ENCODE measurements around the gene SSBP4. TPM values are rescaled to one million over a fixed set of nuclear protein-coding genes. Genes with fewer than 3 reads are reported as not detected.

SSBP4 gene
- total and polyA plus RNA-seq, 9 of the 15 experiments (the other 6 are each of a cell fraction or from before 2014, with no cell fraction given), result 1.1 to 189 (median 39.0) TPM

DNA sequence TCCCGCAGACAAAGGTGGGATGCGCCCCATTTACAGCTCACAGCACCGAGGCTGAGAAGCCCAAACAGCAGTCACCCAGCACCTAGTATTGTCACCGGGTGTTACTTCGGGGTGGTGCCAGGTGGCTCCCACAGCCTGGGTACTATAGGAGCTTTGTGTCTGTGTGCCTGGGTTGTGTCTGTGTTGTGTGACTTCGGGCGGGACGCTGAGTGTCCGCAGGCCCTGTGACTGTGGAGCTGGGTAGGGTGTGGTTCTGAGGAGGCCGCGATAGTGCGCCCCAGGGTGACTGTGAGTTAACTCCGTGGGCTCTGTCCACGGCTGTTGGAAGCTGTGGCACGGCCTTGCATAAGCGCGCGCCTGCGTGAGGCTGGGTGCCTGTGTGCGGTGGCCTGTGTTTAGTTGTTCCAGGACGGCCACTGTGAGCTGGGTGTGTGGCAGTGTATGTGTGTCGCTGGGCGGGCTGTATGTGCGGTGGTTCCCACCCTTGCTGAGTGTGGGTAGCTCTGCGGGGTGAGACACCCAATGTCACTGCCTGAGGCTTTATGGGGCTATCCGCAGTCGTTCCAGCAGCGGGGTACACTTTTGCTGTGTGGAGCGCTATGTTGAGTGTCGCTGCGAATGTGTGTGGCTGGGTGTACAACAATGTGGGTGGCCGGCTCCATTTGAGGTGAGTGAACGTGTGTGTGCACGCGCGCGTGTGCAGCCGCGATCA, 559 bp upstream of the SSBP4 start (continued):
- TF ChIP-seq, protein P1, sequence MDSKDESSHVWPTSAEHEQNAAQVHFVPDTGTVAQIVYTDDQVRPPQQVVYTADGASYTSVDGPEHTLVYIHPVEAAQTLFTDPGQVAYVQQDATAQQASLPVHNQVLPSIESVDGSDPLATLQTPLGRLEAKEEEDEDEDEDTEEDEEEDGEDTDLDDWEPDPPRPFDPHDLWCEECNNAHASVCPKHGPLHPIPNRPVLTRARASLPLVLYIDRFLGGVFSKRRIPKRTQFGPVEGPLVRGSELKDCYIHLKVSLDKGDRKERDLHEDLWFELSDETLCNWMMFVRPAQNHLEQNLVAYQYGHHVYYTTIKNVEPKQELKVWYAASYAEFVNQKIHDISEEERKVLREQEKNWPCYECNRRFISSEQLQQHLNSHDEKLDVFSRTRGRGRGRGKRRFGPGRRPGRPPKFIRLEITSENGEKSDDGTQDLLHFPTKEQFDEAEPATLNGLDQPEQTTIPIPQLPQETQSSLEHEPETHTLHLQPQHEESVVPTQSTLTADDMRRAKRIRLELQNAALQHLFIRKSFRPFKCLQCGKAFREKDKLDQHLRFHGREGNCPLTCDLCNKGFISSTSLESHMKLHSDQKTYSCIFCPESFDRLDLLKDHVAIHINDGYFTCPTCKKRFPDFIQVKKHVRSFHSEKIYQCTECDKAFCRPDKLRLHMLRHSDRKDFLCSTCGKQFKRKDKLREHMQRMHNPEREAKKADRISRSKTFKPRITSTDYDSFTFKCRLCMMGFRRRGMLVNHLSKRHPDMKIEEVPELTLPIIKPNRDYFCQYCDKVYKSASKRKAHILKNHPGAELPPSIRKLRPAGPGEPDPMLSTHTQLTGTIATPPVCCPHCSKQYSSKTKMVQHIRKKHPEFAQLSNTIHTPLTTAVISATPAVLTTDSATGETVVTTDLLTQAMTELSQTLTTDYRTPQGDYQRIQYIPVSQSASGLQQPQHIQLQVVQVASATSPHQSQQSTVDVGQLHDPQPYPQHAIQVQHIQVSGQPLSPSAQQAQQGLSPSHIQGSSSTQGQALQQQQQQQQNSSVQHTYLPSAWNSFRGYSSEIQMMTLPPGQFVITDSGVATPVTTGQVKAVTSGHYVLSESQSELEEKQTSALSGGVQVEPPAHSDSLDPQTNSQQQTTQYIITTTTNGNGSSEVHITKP (IDR thresholded peaks at IDR 0.05; ENCODE audit: partially characterized antibody), result peak; percentile 14
- TF ChIP-seq SAFB (IDR thresholded peaks at IDR 0.05; ENCODE audit: borderline replicate concordance, low read depth, low read length), result peak; percentile 87; the same call in 1 of the 2 replicates
- TF ChIP-seq TCF3 (CRISPR knock-in tag; IDR thresholded peaks at IDR 0.05), result peak; percentile 5; the same call in 1 of the 2 replicates
- TF ChIP-seq, protein P2, sequence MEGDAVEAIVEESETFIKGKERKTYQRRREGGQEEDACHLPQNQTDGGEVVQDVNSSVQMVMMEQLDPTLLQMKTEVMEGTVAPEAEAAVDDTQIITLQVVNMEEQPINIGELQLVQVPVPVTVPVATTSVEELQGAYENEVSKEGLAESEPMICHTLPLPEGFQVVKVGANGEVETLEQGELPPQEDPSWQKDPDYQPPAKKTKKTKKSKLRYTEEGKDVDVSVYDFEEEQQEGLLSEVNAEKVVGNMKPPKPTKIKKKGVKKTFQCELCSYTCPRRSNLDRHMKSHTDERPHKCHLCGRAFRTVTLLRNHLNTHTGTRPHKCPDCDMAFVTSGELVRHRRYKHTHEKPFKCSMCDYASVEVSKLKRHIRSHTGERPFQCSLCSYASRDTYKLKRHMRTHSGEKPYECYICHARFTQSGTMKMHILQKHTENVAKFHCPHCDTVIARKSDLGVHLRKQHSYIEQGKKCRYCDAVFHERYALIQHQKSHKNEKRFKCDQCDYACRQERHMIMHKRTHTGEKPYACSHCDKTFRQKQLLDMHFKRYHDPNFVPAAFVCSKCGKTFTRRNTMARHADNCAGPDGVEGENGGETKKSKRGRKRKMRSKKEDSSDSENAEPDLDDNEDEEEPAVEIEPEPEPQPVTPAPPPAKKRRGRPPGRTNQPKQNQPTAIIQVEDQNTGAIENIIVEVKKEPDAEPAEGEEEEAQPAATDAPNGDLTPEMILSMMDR (IDR thresholded peaks at IDR 0.05 in 2 of 3, conservative IDR thresholded peaks at IDR 0.05 in 1 of 3; ENCODE audit: insufficient read depth in 2 of 3, low read depth in 1 of 3, low read length in 3 of 3), result no peak
- TF ChIP-seq RBM25 (IDR thresholded peaks at IDR 0.05; ENCODE audit: low read depth, low read length, severe bottlenecking), result peak; percentile 59
- TF ChIP-seq, protein P3, sequence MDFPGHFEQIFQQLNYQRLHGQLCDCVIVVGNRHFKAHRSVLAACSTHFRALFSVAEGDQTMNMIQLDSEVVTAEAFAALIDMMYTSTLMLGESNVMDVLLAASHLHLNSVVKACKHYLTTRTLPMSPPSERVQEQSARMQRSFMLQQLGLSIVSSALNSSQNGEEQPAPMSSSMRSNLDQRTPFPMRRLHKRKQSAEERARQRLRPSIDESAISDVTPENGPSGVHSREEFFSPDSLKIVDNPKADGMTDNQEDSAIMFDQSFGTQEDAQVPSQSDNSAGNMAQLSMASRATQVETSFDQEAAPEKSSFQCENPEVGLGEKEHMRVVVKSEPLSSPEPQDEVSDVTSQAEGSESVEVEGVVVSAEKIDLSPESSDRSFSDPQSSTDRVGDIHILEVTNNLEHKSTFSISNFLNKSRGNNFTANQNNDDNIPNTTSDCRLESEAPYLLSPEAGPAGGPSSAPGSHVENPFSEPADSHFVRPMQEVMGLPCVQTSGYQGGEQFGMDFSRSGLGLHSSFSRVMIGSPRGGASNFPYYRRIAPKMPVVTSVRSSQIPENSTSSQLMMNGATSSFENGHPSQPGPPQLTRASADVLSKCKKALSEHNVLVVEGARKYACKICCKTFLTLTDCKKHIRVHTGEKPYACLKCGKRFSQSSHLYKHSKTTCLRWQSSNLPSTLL (IDR thresholded peaks at IDR 0.05), result no peak
- TF ChIP-seq ZNF282 (CRISPR knock-in tag; IDR thresholded peaks at IDR 0.05), result no peak
- 0 out of 4 replicates have a peak, but pooled peaks of 1 of the 2 experiments have one; percentile 17 for TF ChIP-seq RCOR1 (IDR thresholded peaks at IDR 0.05; ENCODE audit: borderline replicate concordance in 1 of 2, low read depth in 2 of 2, low read length in 2 of 2)
- TF ChIP-seq TEAD4 (IDR thresholded peaks at IDR 0.05; ENCODE audit: low read length), result 0 out of 2 replicates have a peak, but pooled peaks have one; percentile 10
- TF ChIP-seq TEAD4 (CRISPR knock-in tag; IDR thresholded peaks at IDR 0.05; ENCODE audit: borderline replicate concordance), result no peak
- peak; percentile 58 for TF ChIP-seq SMARCE1 (IDR thresholded peaks at IDR 0.05)
- no peak for TF ChIP-seq TCF7L2 (IDR thresholded peaks at IDR 0.05; ENCODE audit: low read depth, low read length)
- TF ChIP-seq ZNF263 (CRISPR knock-in tag; IDR thresholded peaks at IDR 0.05; ENCODE audit: borderline replicate concordance), result 0 out of 2 replicates have a peak, but pooled peaks have one; percentile 33
- TF ChIP-seq RBFOX2 (IDR thresholded peaks at IDR 0.05; ENCODE audit: low read depth, low read length), result peak; percentile 68; the same call in 1 of the 2 replicates
- TF ChIP-seq, protein P4, sequence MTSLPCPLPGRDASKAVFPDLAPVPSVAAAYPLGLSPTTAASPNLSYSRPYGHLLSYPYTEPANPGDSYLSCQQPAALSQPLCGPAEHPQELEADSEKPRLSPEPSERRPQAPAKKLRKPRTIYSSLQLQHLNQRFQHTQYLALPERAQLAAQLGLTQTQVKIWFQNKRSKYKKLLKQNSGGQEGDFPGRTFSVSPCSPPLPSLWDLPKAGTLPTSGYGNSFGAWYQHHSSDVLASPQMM (CRISPR knock-in tag; IDR thresholded peaks at IDR 0.05), result no peak
- TF ChIP-seq CHD4 (IDR thresholded peaks at IDR 0.05; ENCODE audit: insufficient read depth, insufficient replicate concordance, low read depth, low read length, poor library complexity, severe bottlenecking), result peak; percentile 63
- no peak for TF ChIP-seq FOXA1 (IDR thresholded peaks at IDR 0.05; ENCODE audit: borderline replicate concordance)
- peak; percentile 64; the same call in 1 of the 2 replicates for TF ChIP-seq CBFB (CRISPR knock-in tag; IDR thresholded peaks at IDR 0.05)
- TF ChIP-seq SMARCA4 (IDR thresholded peaks at IDR 0.05), result peak; percentile 40
- peak; percentile 58; the same call in 1 of the 2 replicates for TF ChIP-seq BCL6 (CRISPR knock-in tag; IDR thresholded peaks at IDR 0.05)

Measured in K562 (cell line).